ENCODE measurements around the gene FAM81B.

GRCh38 chr5:95385334-95385733 is 5.8 kb upstream of the FAM81B start:
- no peak for TF ChIP-seq ZNF37A (tag by site-specific recombination; IDR thresholded peaks at IDR 0.05)
- TF ChIP-seq ZNF223 (tag by site-specific recombination; IDR thresholded peaks at IDR 0.05): no peak
- no peak for TF ChIP-seq CTCF (tag by site-specific recombination; IDR thresholded peaks at IDR 0.05)
- no peak for TF ChIP-seq HOXD13 (CRISPR knock-in tag; IDR thresholded peaks at IDR 0.05; ENCODE audit: borderline replicate concordance)
- no peak for TF ChIP-seq ZNF518A (tag by site-specific recombination; conservative IDR thresholded peaks at IDR 0.05; ENCODE audit: low read depth)
- no peak for TF ChIP-seq ZNF133 (tag by site-specific recombination; IDR thresholded peaks at IDR 0.05)
- TF ChIP-seq PATZ1 (tag by site-specific recombination; IDR thresholded peaks at IDR 0.05): no peak
- TF ChIP-seq SETDB1 (IDR thresholded peaks at IDR 0.05; ENCODE audit: insufficient read length, low read length): no peak
- no peak for TF ChIP-seq TCF7L2 (IDR thresholded peaks at IDR 0.05; ENCODE audit: borderline replicate concordance, low read depth, low read length)
- TF ChIP-seq OVOL3 (tag by site-specific recombination; IDR thresholded peaks at IDR 0.05): no peak
- no peak for TF ChIP-seq ZNF629 (tag by site-specific recombination; IDR thresholded peaks at IDR 0.05)

Data from HEK293 (cell line).